Measurements from ENCODE around the gene SHISA9.

Gene SHISA9

DNA sequence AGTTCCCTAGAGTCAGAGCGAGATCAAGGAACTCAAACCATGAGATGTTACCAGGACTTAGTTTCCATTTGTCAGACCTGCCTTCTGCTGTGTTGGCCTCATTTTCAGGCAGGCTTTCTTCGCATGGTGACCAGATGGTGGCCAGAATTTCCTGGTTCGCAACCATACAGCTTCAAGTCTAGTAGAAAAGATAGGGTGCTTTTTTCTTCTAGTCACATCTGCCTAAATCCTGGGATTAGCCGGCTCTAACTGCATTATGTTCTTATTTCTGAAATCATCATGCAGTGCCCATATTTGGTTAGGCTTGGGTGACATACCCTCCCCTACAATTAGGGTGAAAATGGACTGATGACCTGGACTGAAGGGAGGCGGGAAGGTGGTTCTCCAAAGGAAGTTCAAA lies 131.5 kb downstream of the SHISA9 start:
- no peak for DNase-seq

DNA sequence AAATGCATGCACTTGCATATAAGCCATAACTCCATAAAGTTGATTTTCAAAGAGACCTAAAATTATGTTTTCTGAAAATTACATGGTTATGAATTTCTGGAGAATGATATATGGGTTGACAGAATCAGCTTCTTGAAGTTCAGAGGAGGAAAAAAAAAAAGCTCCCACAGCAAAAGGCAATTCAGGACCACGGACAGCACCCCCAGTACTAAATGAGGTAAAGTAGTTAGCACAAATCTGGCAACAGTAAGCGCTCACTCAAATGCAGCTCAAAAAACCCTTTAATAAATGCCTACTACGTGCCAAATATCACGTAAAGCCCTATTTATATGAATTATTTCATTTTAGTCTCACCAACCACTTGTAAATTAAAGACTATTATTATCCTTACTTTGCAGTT lies 135.2 kb downstream of the SHISA9 start:
- no peak for DNase-seq

DNA sequence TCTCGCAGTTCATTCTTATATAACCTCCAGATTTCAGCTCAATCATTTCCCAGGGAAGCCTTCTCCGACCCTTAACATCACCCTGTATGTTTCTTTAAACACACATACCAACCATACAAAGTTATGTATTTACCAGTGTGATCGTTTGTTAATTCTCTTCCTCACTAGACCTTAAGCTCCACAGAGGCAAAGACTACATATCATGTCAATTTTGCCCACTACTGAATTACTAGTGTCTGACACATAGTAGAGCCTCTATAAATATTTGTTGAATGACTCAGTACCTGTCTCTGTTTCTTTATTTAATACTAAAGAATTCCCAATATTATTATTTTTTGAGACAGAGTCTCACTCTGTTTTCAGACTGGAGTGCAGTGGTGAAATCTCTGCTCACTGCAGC lies 137.2 kb downstream of the SHISA9 start:
- no peak for DNase-seq

DNA sequence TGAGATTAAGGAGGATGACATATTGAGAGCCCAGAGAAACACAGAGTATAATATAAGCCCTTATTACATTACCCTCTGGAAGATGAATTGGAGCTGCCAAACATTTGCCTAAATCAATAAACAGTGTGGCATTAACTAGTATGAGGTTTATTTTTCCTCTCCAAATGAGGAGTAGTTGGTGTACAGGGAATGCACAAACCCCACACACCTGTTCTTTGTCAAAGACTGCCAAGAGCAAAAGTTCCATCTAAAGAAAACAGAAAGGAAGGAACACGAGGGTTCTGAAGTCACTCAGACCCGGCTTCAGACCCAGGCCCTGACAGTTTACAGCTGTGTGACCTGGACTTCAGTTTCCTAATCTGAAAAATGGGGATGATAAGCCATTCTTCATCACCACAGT lies 138.1 kb downstream of the SHISA9 start:
- no peak for DNase-seq

DNA sequence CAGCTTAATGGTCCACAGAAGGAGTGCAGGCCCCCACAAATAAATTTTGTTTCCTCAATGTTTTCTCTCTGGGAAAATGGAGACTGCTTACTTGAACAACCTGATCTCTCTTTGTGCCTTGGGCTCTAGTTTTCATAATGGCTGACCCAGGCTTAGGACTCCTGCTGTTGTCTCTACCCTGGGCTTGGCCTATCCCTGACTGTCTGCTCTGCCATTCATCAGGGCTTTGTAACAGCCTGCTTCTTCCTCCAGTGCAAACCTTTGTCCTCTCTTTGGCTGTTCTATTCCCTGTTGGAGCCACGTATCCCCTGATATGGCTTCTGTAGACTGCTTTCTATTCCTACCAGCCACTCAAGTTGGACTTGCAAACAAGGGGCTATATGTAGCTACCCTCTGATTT lies 139.8 kb downstream of the SHISA9 start:
- DNase-seq, result no peak

DNA sequence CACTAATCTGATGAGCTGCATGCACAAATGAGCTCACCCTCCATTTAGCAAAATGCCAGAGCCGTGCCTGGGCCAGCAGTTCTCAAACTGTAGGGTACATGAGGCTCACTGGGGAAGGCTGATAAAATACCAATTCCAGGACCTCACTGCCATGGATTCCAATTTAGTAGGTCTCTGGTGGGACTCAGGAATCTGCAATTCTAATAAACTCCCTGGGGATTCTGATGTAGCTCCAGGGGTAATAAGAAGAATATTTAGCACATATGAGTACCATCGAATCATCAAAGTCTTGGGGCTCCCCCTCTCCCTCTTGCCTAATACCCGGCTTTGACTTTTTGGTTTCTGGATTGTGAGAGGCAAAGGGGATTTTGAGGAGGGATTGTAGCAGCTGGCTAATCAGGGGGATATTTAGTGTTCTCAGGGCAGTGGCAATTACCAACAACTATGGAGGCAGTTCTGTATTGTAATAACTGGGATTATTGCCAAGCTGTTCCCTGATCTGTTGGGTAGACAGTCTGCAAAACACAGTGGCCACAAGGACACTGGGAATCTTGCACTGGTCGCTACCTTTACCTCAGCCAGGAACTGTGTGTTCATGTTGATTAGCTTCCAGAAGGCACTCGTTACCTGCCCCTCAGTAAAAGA lies 140.4 kb downstream of the SHISA9 start:
- DNase-seq, result peak; percentile 5

DNA sequence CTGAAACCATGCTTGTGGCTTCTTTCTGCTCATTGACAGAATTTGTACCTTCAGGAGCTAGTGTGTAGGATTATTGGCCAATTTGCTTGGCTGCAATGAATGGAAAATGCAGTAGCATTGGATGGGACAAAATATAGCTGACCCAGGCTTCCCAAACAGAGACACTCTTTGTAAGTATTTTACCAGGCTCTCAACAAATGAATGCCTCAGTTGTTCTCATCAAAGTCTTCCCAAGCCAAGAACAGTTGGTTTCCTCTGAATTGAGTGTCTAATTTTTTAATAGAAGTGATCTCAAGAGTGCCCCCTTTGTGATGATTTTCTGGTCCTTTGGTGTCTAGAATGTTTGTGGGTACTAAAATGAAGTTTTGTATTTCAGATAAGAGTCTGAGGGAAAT lies 140.9 kb downstream of the SHISA9 start:
- no peak for DNase-seq

DNA sequence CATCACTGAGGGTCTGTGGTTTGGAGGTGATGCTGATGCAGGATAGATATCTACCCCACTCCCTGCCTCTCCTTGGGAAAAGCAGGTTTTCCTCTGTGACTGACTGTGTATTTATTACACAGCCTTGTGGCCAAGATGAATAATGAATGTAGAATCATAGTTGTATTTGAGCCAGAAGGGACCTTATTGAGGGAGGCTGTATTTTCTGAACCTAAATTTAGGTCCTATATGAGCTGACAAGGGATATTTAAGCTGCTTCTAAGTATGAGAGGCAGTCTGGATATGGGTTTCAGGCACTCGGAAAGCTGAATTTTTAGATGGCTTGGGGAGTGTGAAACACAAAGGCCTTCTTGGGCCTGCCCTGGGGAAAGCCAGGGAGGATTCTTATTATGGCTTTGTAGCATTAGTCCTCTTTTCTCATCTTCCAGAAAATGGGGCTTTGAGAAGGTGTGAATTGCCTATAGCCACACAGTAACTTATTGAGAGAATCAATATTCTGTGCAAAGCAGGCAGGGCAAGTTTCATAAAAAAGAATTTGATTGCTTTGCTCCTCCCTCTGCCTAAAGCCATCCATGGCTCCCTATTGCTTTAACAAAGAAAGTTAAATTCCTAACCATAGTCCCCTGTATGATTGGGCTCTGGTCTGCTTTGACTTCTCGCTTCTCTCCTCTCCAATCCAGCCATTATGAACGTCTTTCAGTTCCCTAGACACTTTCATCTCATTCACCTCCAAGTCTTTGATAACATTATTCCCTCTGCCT lies 144.8 kb downstream of the SHISA9 start:
- DNase-seq, result no peak

DNA sequence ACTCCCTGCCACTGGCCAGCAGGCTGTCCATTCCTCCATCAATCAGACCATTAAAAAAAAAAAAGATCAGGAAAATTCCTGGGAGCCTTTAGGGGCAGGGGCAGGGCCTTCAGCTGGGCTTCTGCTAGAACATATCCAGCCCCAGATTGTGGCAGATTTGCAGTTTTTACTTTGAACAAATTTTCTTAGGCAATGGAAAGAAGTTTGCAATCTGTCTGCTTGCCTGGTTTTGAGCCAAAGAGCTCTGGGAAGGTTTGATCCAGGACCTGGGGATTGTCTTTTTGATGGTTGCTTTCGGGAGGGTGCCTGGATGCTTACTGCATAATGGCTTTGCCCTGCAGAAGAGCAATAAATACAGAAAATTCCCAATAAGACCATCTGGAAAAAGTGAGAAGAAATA lies 145.9 kb downstream of the SHISA9 start:
- DNase-seq, result no peak

DNA sequence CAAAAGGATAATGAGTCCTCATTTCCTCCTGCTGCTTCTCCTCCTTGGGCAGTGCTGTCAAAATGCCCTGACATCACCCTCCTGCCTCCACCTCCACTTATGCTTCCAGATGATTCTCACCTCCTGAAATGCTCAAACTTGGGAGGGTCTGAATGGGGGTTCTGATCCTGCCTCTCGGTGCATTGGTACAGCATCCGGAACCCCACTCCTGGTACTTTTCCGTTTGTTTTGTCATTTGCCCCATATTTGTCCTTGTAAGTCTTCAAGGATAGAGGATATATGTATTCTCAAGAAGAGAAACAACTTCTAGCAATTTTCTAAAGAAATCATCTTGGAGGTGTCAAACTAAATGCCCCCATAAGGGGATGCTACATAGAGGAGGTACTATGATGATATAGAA lies 148.3 kb downstream of the SHISA9 start:
- DNase-seq, result no peak

DNA sequence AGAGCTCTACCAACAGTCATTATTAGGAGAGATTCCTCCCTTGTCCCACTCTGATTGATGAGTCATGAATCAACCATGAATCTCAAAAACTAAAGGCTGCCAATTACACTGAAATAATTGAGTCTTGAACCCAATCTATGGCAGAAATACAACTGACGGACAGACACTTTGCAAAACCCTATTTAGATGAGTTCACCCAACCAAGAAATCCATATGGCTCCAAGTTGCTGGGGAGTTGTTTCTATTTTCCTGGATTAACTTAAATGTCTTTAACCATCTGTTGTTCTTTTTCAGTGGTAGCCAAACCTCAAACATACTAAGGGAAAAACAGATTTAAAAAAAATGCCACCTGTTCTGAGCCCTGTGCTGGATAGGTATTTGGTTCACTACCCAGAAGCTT lies 151.0 kb downstream of the SHISA9 start:
- DNase-seq, result no peak

DNA sequence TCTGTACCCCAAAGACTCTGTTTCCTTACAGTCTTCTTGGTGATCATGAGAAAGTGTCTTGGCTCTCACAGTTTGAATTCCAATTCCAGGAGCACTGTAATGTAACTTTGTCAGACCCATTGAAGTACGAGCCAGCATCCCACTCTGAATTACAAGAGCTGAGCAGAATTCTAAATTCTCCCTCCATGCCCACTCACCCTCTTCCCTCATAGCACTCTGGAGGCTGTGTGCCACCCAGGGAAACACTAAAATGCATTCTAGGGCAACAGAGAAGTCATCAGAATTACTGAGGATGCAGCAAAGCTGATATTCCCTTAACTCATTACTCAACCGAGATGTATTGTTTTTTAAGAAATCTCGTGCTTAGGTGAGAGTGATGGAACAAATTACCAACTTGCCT lies 154.1 kb downstream of the SHISA9 start:
- DNase-seq, result no peak

DNA sequence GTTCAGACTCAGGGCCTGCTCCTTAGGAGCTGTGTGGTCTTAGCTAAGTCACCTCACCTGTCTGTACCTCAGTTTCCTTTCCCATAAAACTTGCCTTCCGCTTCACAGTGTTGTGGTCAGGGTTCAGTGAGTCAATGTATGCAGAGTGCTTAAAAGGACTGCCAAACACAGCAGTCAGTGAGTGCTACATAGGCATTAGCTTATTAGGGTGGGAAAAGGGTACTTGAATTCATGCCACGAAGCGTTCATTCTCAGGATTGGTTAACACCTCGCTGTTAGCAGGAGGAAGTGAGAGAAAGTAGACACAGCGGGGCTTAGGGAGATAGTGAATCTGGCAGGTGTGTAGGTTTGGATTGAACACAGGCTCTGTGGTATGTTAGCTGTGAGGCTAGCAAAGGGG lies 155.2 kb downstream of the SHISA9 start:
- no peak for DNase-seq

DNA sequence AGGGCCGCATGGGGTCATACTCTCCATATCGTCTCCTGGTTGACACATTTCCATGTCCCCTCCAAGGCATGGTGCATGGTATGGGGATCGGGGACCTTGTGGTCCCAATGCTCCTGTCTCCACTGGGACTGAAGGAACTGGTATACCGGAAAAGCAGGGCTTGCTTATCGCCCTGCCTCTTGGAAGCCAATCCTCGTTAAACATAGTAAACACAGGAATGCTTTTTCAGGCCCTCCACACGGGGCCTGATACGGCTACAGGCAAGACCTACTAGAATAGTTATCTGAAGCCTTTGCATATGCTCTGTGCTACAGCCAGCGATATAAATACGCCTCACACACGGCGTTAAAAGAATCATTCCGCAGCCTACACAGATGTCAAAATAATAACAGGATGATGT lies 159.5 kb downstream of the SHISA9 start:
- no peak for DNase-seq

DNA sequence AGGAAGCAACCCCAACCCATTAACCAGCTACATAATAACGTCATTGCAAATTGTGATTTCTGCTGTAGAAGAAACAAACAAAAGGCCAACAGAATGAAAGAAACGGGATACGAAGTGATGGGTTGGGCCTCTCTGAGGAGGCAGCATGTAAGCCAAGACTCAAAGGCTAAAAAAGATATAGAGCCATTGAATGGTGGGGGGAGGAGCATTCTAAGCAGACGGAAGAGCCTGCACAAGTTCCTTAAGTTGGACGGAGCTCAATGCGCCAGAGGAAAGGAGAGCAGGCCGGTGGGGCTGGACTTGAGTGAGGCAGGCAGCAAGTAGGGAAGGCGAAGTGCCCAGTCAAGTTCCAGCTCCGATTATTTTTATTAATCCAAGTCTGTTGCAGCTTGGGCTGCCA lies 160.3 kb downstream of the SHISA9 start:
- no peak for DNase-seq

DNA sequence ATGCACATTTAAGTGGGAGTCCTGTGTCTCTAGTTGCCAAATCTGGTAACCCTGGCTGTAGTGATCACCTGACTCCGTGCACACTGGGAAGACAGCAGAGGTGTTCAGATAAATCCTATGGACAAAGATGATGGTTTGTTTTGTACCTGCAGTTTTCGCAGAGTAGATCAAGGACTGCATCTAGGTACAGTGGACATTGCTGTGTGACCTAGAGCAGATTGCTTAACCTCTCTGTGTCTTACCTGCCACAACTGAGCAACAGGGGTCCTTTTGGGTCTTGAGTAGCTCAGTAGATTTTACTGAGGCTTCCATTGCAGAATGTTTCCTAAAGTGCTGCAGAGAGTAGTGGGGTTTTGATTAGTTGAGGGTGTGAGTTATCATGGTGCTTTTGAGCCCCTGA lies 160.8 kb downstream of the SHISA9 start:
- DNase-seq, result no peak

DNA sequence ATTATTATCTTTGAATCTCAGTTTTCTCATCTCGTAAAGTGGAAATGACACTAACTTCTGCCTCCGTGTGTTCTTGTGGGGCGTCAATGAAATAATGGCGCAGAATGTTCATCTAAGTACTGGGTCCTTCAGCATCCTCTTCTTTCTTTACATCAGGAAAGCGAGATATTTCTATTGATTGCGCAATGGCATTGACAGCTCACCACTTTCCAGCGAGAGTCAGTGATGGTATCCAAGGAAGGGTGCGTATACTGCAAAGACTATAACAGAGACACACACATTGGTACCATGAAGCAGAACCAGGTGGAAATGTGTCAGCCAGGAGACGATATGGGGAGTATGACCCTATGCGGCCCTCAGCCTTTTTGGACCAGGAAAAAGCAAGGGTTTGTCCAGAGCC lies 162.1 kb downstream of the SHISA9 start:
- no peak for DNase-seq

DNA sequence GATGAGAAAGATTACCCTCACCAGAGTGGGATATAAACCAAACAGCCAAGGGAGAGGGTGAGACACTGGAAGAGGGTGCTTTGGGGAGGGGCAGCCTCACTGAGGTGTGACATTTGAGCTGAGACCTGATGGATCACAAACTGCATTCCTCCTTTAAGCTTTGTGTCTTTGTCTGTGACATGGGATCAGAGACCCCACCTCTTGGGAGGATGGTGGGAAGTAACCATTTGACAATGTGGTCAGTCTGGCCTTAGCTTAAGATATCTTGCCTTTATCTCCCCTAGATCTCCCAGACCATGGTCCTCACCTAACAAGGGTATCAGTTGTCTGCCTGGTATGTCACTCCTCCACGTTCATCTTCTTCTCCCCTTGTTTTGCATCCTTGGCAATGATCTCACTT lies 163.4 kb downstream of the SHISA9 start:
- no peak for DNase-seq

DNA sequence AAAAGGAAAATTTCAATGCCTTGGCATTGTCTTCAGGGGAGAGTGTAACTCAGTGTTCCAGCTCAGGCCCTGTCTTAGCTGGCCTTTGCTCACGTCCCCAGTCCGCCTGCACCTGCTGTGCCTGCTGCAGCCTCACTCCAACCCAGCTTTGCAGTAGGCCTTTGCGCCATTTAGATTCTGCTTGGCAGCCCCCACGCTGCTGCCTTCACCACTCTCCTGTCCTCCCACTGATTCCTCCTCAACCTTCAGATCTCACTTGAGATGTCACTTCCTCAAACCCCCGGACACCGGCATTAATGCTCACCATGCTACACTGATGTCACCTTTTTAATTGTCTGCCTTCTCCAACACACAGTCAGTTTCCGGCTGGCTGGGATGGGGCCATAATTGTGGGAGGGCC lies 166.2 kb downstream of the SHISA9 start:
- no peak for DNase-seq

DNA sequence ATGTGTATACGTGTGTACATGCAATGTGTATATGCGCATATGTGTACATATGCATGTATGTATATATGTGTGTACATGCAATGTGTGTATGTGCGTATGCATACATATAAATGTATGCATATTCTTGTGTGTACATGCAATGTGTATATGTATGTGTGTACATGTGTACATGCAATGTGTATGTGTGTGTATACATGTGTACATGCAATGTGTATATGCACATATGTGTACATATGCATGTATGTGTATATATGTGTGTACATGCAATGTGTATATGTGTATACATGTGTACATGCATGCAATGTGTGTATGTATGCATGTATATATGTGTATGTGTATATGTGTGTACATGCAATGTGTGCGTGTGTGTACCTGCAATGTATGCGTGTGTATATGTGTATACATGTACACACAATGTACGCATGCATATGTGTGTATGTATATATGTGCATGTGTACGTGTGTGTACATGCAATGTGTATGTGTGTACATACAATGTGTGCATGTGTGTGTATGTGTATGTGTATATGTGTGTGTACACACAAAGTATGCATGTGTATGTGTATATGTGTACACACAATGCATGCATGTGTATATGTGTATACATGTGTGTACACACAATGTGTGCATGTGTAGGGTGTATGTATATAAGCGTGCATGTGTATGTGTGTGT lies 167.7 kb downstream of the SHISA9 start:
- DNase-seq, result no peak

DNA sequence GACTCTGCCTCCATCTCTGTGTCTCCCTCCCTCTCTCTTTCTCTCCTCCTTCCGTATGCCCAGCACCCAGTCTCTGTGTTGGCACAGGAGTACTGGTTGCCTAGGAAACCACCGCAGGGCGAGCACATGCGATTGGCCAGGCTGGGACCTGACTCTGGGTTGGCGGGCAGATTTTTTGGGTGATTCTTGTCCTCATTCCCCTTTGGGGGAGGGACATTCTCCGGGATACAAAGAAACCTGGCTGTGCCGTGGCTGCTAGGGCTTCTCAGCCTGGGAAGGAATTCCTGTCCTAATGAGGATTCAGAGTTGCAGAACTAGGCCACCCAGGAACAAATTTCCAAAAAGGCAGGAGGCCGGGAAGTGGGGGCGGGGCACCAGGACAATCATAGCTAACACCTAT lies 168.9 kb downstream of the SHISA9 start:
- peak; percentile 72 for DNase-seq

DNA sequence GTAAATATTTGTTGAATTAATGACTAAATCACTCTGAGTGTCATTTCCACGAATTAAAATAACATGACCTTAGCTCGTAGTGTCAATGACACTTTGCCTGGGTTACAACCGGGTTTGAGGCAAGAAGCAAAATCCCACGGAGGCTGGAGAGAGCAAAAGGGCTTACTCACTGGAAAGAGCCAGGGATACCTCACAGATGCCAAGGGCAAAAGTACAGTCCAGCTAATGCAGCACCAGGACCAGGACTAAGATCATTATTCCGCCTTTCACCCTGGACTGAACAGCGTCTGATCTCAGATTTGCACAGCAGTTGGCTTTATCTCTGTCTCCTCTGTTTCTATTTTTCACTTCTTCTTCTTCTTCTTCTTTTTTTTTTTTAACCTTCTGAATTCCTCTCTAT lies 175.5 kb downstream of the SHISA9 start:
- DNase-seq, result no peak

DNA sequence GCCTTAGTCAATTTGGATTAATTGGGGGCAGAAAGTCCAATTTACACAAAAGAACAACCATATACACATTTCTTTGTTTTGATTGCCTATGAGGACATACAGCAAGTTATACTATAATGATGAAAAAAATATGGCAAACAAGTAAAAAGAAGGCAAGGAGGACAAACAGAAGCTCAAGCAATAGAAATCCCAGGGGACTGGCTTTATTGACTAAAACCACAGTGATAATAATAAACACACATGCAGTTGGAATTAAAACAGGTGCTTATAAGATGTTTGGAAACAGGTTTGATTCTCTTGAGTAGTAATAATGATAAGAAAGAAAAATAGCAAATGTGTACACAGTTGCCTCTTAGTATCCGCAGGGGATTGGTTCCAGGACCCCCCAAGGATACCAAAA lies 176.4 kb downstream of the SHISA9 start:
- peak; percentile 27 for DNase-seq

DNA sequence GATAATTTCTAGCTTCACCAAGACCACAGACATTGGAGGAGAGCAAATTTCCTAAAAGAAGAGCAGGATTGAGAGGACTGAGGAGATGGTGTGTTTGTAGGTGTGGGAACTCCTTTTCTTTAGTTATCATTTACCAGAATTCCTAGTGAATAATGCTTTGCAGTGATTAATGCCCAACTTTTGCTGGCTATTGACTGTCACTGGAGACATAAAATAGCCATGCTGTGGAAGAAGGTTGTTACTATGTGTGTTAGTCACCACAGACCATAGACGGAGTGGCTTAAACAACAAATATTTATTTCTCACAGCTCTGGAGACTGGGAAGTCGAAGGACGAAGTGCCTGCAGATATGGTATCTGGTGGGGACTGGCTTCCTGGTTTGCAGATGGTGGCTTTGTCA lies 179.1 kb downstream of the SHISA9 start:
- DNase-seq, result no peak
